ENCODE measurements around the gene KNDC1.

GRCh38 chr10:133166504-133166827 is 6.4 kb downstream of the KNDC1 start:
- TF ChIP-seq POLR2A (IDR thresholded peaks at IDR 0.05; ENCODE audit: low read length) (no peak), GATA1 (IDR thresholded peaks at IDR 0.05; ENCODE audit: low read depth, low read length) (no peak)

Data from erythroblast (primary cell).